Stomach (tissue), 9 donors: ENCODE results near the gene TSHZ2. TPM values are rescaled to one million over a fixed set of nuclear protein-coding genes. Genes with fewer than 3 reads are reported as not detected.
A peak's percentile ranks its signal among the peaks of the same experiment; 100 is the strongest.
"Not testable (repeated sequence)": the region's sequence is repeated elsewhere in the genome, so short reads cannot be mapped to it uniquely, and the experiment has no call there.

ENCODE experiments used
- DNase-seq, 2 donors: peaks; one replicate each; pipeline versions ENCODE4 v3.0.0 to v3.0.0-alpha.2; 2013 to 2019
- H3K27ac ChIP-seq, 5 donors: fragments of 200-600 bp in 4 of 5; sonication (generic) in 4 of 5; one replicate each; pipeline ENCODE4 v1.5.1; 2013 to 2019; ENCODE audit warnings: mild to moderate bottlenecking in 1 of 5, moderate library complexity in 1 of 5
- H3K27me3 ChIP-seq, 3 donors: fragments of 200-600 bp; sonication (generic); one replicate each; pipeline ENCODE4 v1.5.1; 2017 to 2019; ENCODE audit warnings: mixed run types in 1 of 3
- H3K36me3 ChIP-seq, 4 donors: fragments of 200-600 bp; sonication (generic); 1 replicate in 3 of 4; 2 replicates in 1 of 4; pipeline ENCODE4 v1.5.1; 2016 to 2019
- H3K4me1 ChIP-seq, 4 donors: fragments of 200-600 bp; sonication (generic); one replicate each; pipeline ENCODE4 v1.5.1; 2016 to 2019
- H3K4me3 ChIP-seq, 4 donors: fragments of 200-600 bp; sonication (generic) in 3 of 4; one replicate each; pipeline ENCODE4 v1.5.1; 2016 to 2019; ENCODE audit warnings: mild to moderate bottlenecking in 1 of 4
- H3K9me3 ChIP-seq, 4 donors: fragments of 200-600 bp; sonication (generic); one replicate each; pipeline ENCODE4 v1.5.1; 2016 to 2019
- EP300 ChIP-seq: sonication (generic); formaldehyde crosslinking; IDR thresholded peaks from one replicate; pipeline ENCODE4 v1.6.1; 2017; ENCODE audit warnings: antibody characterized with exemption
- POLR2A ChIP-seq, 4 donors: fragments of 450-650 bp; IDR thresholded peaks; one replicate each; pipeline ENCODE4 v1.6.1; 2016; ENCODE audit warnings: antibody characterized with exemption in 4 of 4, control low read depth in 2 of 4, mild to moderate bottlenecking in 1 of 4, moderate library complexity in 1 of 4
- POLR2AphosphoS5 ChIP-seq, 3 donors: sonication (generic); formaldehyde crosslinking; IDR thresholded peaks; one replicate each; pipeline ENCODE4 v1.6.1; 2016; ENCODE audit warnings: antibody characterized with exemption in 3 of 3
- WGBS, 5 donors: extraction: QIAGEN DNeasy Blood & Tissue Kit in 3 of 5; methylation state at CpG; one replicate each; pipeline versions ENCODE4 v1.1.5 to v1.1.7; 2013 to 2018; 5-methylcytosine and 5-hydroxymethylcytosine counted together
- intact Hi-C: fragments of 100-400 bp; cut with DNase I; formaldehyde crosslinking; loops from one replicate; pipeline ENCODE4 v1.15.1; 2023; ENCODE audit warnings: low total_unique reads
- polyA plus RNA-seq, 3 donors: library from polyadenylated mRNA; stranded (reverse); fragments of 200-250 nt; gene quantifications; one replicate each; pipeline ENCODE4 v1.2.3, GENCODE V29; 2013
- small RNA-seq, 4 donors: library from RNA; depleted of rRNA; stranded (forward); fragments of <200 nt; gene quantifications; one replicate each; pipeline ENCODE3, GENCODE V24; 2016
- total RNA-seq, 5 donors: library from RNA; depleted of rRNA; stranded (reverse); fragments of >200 nt; gene quantifications; one replicate each; pipeline versions ENCODE4 v1.1.0 to v1.2.3, GENCODE V29; 2014 to 2016
- TF ChIP-seq, protein P1 (sequence below), 7 experiments: fragments of 450-650 bp in 4 of 7; fragments of 200-600 bp in 3 of 7; sonication (generic) in 3 of 7; IDR thresholded peaks; one replicate each; pipeline ENCODE4 v1.5.1; 2016 to 2019; ENCODE audit warnings: antibody characterized with exemption in 7 of 7, control low read depth in 2 of 7, mild to moderate bottlenecking in 1 of 7
- donor health status: healthy with polysubstance abuse.
- donor health status: Bipolar disorder and iron deficiency.
- donor health status: healthy.

TSHZ2 gene
- total and polyA plus RNA-seq, 8 donors = 2.9 to 20.5 (median 5.8) TPM

DNA sequence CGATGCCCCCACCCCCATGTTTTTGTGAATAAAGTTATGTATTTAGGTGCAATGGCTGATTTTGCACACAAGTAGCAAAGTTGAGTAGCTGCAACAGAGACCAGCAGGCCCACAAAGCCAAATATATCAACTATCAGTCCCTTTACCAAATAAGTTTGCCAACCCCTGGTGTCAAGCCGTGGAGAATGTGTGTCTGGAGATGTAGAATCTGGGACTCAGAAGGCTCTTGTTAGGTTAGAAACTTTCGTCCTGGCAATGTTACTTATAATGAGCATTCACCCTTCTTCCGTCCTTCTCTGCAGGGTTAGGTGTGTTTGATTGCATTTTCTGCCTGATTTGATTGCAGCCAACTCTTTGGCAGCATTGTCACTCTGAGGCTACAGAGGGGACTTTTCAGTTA is 563.7 kb downstream of the TSHZ2 start:
- Histone ChIP-seq H3K4me3 (no peak overlapping the region), H3K9me3 (no peaks in the 10 kb centered on the region), H3K36me3 (no peaks in the 10 kb centered on the region), H3K4me1 (no peaks in the 10 kb centered on the region), H3K27me3 (no peaks in the 10 kb centered on the region), H3K27ac (no peak overlapping the region)
- TF ChIP-seq EP300 (no peak), POLR2AphosphoS5 (IDR thresholded peaks at IDR 0.05) (no peak), POLR2A (IDR thresholded peaks at IDR 0.05) (no peak)
- TF ChIP-seq, protein P1, sequence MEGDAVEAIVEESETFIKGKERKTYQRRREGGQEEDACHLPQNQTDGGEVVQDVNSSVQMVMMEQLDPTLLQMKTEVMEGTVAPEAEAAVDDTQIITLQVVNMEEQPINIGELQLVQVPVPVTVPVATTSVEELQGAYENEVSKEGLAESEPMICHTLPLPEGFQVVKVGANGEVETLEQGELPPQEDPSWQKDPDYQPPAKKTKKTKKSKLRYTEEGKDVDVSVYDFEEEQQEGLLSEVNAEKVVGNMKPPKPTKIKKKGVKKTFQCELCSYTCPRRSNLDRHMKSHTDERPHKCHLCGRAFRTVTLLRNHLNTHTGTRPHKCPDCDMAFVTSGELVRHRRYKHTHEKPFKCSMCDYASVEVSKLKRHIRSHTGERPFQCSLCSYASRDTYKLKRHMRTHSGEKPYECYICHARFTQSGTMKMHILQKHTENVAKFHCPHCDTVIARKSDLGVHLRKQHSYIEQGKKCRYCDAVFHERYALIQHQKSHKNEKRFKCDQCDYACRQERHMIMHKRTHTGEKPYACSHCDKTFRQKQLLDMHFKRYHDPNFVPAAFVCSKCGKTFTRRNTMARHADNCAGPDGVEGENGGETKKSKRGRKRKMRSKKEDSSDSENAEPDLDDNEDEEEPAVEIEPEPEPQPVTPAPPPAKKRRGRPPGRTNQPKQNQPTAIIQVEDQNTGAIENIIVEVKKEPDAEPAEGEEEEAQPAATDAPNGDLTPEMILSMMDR (IDR thresholded peaks at IDR 0.05) = no peak
- 54 to 65% (median 63%) methylated on average over 4 of the region's 4 CpGs for WGBS, 5 donors
- intact Hi-C loops = no loop called here
- no peak for DNase-seq

DNA sequence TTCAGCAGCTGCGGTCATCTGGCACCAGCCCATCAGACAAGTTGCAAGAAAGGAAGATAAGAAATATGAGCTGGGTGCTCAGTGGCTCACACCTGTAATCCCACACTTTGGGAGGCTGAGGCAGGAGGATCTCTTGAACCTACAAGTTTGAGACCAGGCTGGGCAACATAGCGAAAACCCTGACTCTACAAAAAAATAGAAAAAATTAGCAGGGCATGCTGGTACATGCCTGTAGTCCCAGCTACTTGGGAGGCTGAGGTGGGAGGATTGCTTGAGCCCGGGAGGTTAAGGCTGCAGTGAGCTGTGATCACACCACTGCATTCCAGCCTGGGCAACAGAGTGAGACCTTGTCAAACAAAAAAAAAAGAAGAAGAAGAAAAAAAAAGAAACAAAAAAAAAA is 564.2 kb downstream of the TSHZ2 start:
- H3K4me1 ChIP-seq, H3K27me3 ChIP-seq, H3K4me3 ChIP-seq, H3K36me3 ChIP-seq, H3K9me3 ChIP-seq, H3K27ac ChIP-seq, intact Hi-C loops: not testable (repeated sequence)
- WGBS, 5 donors = 68 to 80% (median 71%) methylated on average over 3 of the region's 3 CpGs
- DNase-seq = peak in 1 of 2 donors; percentile 36

- WGBS, 5 donors = 34 to 61% (median 48%) methylated on average over 4 of the region's 4 CpGs
- TF ChIP-seq, protein P1 (IDR thresholded peaks at IDR 0.05) = no peak
- TF ChIP-seq POLR2A (IDR thresholded peaks at IDR 0.05) = no peak
- TF ChIP-seq EP300 = no peak
- TF ChIP-seq POLR2AphosphoS5 (IDR thresholded peaks at IDR 0.05) = no peak
Observed at GRCh38 chr20:53539516-53539915, 567.4 kb downstream of the TSHZ2 start.

More at GRCh38 chr20:53539516-53539915, 567.4 kb downstream of the TSHZ2 start:
- no peak overlapping the region for H3K4me3 ChIP-seq
- H3K4me1 ChIP-seq = no peaks in the 10 kb centered on the region
- no peaks in the 10 kb centered on the region for H3K27me3 ChIP-seq
- intact Hi-C loops = no loop called here
- no peak overlapping the region for H3K27ac ChIP-seq
- DNase-seq = no peak
- no peaks in the 10 kb centered on the region for H3K9me3 ChIP-seq
- no peaks in the 10 kb centered on the region for H3K36me3 ChIP-seq

Small RNAs within 50 kb of the gene (small RNA-seq; reads per million reads assigned to genes)
- 0 reads per million in 4 donors for gene RF00019
